Measurements from ENCODE around the gene SELENOV. TPM values are rescaled to one million over a fixed set of nuclear protein-coding genes. Genes with fewer than 3 reads are reported as not detected.
A peak's percentile ranks its signal among the peaks of the same experiment; 100 is the strongest.

SELENOV gene
- total and polyA plus RNA-seq, 8 donors: not detected

- Histone ChIP-seq H3K4me3 (peak overlapping the region in 1 of 4 donors; percentile 91), H3K27ac (no peak overlapping the region), H3K9me3 (no peaks in the 10 kb centered on the region), H3K36me3 (no peaks in the 10 kb centered on the region), H3K4me1 (peaks cover 0 to 11% (median 10%) of the 10 kb centered on the region in 3 donors), H3K27me3 (no peaks in the 10 kb centered on the region)
- FAIRE-seq (no peak), DNase-seq (no peak), ATAC-seq (no peak)
- WGBS, 2 donors: 2 to 4% methylated on average over 10 of the region's 10 CpGs
- no peak for TF ChIP-seq CTCF (IDR thresholded peaks at IDR 0.05)
- intact Hi-C loops (cut with DNase I): no loop called here
Measured at GRCh38 chr19:39540333-39540673, 25.4 kb downstream of the SELENOV start.

GRCh38 chr19:39542206-39542605 lies 27.3 kb downstream of the SELENOV start:
- intact Hi-C loops (cut with DNase I): no loop called here

GRCh38 chr19:39543477-39543857 lies 28.5 kb downstream of the SELENOV start:
- H3K36me3 ChIP-seq: no peaks in the 10 kb centered on the region
- ATAC-seq (no peak), DNase-seq (no peak), FAIRE-seq (no peak)
- intact Hi-C loops (cut with DNase I): no loop called here
- TF ChIP-seq CTCF (IDR thresholded peaks at IDR 0.05): no peak
- no peaks in the 10 kb centered on the region for H3K27me3 ChIP-seq
- peaks cover 0 to 7% (median 6%) of the 10 kb centered on the region in 3 donors for H3K4me1 ChIP-seq
- 56 to 70% methylated on average over 3 of the region's 3 CpGs for WGBS, 2 donors
- no peak overlapping the region for H3K27ac ChIP-seq
- H3K4me3 ChIP-seq: no peak overlapping the region
- H3K9me3 ChIP-seq: no peaks in the 10 kb centered on the region

More at GRCh38 chr19:39542206-39542605, 27.3 kb downstream of the SELENOV start:
- WGBS, 2 donors: 52 to 56% methylated on average over 2 of the region's 2 CpGs
- FAIRE-seq: no peak
- H3K27me3 ChIP-seq: no peaks in the 10 kb centered on the region
- no peak for TF ChIP-seq CTCF (IDR thresholded peaks at IDR 0.05)
- no peak overlapping the region for H3K4me3 ChIP-seq
- no peak for ATAC-seq
- no peaks in the 10 kb centered on the region for H3K9me3 ChIP-seq
- no peak for DNase-seq
- H3K36me3 ChIP-seq: no peaks in the 10 kb centered on the region
- H3K4me1 ChIP-seq: peaks cover 0 to 11% (median 10%) of the 10 kb centered on the region in 3 donors
- H3K27ac ChIP-seq: no peak overlapping the region

- WGBS, 2 donors: 63 to 77% methylated on average over 7 of the region's 7 CpGs
- DNase-seq (no peak), FAIRE-seq (no peak), ATAC-seq (no peak)
- H3K4me3 ChIP-seq: no peak overlapping the region
- intact Hi-C loops (cut with DNase I): no loop called here
- H3K27ac ChIP-seq: no peak overlapping the region
- no peak for TF ChIP-seq CTCF (IDR thresholded peaks at IDR 0.05)
- H3K36me3 ChIP-seq: no peaks in the 10 kb centered on the region
- no peaks in the 10 kb centered on the region for H3K27me3 ChIP-seq
- no peaks in the 10 kb centered on the region for H3K9me3 ChIP-seq
- no peaks in the 10 kb centered on the region for H3K4me1 ChIP-seq
Measured at GRCh38 chr19:39544226-39544903, 29.4 kb downstream of the SELENOV start.

GRCh38 chr19:39544911-39545310 lies 30.0 kb downstream of the SELENOV start:
- Histone ChIP-seq H3K27me3 (no peaks in the 10 kb centered on the region), H3K9me3 (no peaks in the 10 kb centered on the region), H3K36me3 (no peaks in the 10 kb centered on the region), H3K4me3 (no peak overlapping the region), H3K27ac (no peak overlapping the region), H3K4me1 (no peaks in the 10 kb centered on the region)
- intact Hi-C loops (cut with DNase I): loop anchor here in 1 of 3 donors (5.0 kb wide), 1 partner anchor 127 kb away; no protein-coding TSS in a partner anchor
- no peak for DNase-seq
- no peak for TF ChIP-seq CTCF (IDR thresholded peaks at IDR 0.05)
- no peak for ATAC-seq
- no peak for FAIRE-seq
- WGBS, 2 donors: 36 to 43% methylated on average over 1 of the region's 1 CpG
